HG03039 (cell line): Measurements from ENCODE around the gene NPM3.
A peak's percentile ranks its signal among the peaks of the same experiment; 100 is the strongest.

Experiments
- ATAC-seq: cut with Tn5 transposase; IDR thresholded peaks from one replicate; pipeline ENCODE4 v1.9.1; 2021; ENCODE audit warnings: mild to moderate bottlenecking, moderate library complexity; ENCODE audit not compliant: unreplicated experiment

The NPM3 gene, protein sequence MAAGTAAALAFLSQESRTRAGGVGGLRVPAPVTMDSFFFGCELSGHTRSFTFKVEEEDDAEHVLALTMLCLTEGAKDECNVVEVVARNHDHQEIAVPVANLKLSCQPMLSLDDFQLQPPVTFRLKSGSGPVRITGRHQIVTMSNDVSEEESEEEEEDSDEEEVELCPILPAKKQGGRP

DNA sequence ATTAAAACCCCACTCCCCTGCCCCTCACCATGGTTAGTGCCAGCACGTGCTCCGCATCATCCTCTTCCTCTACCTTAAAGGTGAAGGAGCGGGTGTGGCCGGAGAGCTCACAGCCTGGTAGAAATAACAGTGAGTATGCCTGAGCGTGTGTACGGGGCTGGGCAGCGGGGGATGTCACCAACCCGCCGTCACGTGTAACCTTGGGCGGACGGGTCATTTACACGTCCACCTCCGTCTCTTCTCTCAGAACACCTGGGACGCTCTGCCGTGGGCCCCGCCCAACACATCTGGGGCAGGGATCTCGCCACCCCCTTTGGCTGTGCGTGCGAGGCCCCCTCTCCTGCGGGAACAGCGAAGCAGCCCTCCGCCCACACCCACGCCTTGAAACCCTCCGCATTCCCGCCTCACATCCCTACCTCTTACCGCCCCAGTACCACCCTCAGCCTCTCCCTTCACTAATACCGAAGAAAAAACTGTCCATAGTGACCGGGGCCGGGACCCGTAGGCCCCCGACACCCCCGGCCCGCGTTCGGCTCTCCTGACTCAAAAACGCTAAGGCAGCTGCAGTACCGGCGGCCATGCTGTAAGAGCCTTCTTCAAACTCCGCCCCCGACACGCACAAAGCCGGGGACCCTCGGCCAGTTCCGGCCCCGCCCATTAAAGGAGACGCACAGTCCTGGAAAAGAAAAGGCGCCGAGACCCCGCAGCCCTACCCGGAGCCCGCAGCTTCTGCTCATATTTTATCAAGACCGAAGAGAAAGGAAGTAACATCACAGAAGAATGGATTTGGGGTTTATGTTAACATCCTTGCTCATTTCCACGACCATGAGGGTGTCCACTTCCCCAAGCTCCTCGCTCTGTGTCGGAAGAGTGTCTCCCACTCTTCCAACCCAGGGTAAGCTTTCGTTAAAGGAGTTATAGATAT, at the start of gene NPM3:
TSS of gene NPM3 (minus strand) at position 636 of the 925 bp plus-strand sequence. CDS start at position 580, 56 bp downstream.
- ATAC-seq = no peak

DNA sequence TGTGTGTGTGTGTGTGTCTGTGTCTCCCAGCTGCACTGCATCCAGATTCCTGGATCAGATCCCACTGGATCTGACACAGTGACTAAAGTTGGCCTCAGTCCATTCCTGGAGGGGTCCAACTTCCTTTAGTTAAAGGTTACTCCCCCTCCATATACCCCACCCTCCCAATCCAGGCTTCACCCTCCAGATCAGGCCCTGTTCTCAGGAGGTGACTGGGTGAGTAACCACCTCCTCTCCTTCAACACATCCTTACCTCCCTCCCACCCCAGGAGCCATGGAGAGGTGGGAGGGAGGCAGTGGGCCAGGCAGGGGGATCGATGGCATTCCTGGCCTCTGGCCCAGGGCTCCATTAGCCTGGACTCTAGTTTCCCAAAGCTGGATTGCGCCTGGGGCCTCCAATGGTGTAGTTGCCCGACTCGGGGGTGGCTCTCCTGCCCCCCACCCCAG, 49.1 kb upstream of the NPM3 start:
- ATAC-seq = no peak

DNA sequence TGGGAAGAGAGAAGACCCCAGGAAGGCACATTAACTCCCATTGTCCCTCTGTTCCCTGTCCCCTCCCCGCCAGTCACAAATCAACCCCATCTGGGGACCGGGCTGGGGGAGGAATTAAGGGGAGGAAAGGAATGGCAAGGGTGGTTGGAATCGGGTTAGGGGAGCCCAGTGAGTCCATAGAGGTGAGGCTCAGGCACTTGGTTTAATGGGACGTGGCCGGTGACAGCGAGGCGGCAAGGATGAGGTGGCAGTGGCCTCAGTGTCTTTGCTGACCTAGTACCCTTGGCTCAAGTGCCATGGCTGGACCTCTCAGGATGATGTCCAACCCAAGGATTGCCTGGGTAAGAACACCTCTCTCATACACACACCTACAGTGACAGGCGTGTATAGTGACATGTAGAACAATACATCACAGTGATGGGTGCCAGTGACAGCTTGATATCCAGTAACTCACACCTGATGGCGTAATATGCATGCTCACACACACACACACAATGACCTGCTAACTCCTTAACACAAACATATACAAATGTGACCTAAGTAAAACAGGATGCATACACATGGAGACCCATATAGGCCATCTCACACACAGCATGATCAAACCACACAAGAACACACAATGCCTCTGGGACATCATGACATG, 48.0 kb upstream of the NPM3 start:
- ATAC-seq = no peak

DNA sequence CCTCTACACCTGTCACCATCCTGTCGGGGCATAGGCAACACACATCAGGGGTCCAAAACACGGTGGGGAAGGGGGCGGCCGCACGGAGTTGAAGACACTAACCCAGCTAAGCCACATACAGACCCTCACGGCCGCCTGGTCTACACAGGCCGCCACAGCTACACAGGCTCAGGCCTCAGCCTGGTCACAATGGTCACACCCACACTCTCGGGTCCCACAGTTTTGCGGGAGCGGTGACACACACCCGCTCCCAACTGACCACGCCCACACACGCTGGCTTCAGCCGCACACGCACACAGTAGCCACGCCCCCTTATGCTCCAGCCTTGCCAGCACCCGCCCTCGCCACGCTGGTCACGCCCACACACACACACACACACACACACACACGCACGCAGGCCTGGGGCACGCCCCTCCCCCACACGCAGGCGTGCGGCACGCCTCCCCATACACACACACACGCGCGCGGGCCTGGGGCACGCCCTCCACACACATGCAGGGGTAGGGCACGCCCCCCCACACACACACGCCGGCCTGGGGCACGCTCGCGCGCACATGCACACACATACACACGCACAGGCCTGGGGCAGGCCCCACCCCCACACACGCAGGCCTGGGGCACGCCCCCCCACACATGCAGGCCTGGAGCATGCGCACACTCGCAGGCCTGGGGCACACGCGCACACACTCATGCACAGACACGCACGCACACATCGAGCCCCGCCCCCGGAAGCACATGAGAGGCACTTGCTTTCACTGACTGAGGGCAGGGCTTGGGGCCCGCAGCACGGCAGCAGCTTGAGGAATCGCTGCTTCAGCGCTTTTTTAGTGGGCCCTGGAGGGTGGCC, 47.3 kb upstream of the NPM3 start:
- peak; percentile 53 for ATAC-seq

DNA sequence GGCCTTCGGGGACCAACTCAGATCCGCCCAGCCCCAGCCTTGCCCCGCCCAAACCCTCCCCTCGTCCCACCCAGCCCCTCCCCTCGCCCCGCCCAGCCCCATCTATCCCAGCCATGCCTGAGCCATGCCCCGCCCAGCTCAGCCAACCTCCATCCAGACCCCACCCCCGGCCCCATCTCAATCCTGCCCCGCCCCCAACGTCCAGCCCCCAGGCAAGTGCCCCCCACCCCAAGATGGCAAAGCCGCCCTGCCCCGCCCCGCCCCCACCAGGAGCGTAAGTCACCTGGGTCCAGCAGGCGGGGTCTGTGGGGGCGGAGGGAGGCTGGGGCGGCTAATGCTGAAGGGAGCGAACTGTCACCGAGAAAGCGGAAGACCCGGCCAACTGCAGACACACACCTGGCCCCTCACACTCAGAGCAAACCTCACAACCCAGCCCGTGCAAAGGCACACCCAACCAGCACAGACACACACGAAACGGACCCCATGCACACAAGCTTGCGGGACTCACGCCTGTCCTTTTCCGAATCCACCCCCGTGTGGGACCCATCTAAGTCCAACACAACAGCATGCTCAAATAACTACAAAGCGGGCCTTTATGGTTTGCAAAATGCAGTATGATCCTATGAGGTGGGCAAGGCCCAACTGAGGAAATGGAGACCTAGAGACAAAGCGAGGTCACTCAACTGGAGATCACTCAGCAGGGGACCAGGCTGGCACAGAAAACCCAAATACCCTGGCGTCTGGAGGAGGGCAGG, 46.5 kb upstream of the NPM3 start:
- ATAC-seq = peak; percentile 2

DNA sequence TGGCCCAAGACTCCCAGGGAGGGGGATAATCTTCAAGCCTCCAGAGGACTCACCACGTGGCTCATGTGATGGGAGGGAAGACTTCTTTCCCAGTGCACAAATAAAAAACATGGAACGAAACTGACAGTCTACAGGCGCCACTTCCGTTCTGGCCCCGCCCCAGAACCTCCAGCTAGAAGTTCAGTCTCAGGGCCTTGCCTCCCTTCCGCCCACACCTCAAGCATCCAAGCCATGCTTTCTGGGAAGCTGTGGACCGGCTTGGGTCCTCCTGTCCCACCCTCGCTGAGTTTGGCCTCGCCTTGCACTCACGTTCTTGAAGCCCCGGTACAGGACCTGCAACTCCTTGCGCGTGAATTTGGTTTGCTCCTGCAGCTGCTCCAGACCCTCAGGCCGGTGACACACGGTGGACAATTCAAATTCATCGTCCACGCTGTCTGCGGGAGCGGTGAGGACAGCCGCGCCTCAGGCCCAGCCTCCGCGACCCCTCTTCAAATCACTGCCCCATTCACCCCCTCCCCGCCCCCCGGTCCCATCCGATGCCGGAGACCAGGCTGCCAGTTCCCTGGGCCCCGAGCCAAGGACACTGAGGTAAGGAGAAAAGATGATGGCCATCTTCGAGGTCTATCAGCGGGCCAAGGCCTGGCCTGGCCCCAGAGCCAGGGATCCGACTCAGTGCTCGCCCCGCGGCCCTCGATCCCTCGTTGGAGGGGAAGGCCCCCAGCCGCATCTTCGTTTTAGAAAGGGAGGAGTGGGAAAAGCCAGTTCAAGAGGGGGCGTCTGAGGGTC, 45.7 kb upstream of the NPM3 start:
- ATAC-seq = no peak

DNA sequence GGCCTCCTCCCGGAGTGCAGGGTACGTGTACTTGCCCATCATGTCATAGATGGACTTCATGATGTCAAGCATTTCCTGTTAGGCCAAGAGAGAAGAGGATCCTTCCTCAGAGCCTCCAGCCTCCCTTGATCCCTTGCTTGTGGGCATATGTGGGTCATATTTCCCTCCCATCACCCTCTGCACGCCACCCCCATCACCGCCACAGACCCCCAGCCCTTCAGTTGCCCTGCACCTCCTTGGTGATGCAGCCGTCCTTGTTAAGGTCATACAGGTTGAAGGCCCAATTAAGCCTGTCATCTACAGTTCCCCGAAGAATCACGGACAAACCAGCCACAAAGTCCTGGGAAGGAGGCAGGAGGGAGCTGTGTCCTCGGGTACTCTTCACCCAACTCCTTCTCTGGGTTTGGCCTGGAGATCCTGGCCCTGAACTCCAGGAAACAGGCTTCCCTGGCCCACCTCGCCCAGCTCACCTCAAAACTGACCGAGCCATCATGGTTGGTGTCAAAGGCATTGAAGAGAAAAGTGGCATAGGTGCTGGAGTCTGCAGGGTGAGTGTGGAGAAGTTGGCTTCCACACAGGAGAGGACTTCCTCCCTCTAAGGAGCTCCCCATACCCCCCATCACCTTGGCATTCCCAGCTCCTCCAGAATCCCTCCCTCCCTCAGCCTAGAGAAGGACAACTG, 44.8 kb upstream of the NPM3 start:
- ATAC-seq = no peak

DNA sequence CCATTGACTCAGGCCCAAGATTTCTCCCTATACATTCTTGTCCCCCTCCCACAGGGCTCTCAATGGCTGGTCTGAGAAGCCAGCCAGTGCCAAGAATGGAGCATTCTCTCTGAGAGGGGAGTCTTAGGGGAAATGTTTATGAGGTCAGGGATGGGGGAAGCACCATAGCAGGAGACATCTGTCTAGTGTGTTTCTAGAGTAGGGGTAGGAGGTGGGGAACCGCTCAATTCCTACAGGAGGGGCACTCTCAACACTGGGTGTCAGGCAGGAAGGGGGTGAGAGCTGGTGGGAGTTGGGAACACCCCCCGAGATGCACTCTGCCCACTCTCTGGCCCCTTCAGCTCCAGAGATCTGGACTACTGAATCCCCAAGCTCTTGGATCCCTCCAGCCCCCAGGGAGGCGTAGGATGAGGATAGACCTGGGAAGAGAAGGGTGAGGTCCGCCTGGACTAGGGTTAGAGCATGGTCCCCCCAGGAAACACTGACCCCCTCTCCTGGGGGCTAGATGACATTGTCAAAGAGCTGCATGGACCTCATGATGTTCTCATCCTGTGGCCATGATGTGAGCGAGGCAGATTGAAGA, 43.7 kb upstream of the NPM3 start:
- ATAC-seq = no peak

DNA sequence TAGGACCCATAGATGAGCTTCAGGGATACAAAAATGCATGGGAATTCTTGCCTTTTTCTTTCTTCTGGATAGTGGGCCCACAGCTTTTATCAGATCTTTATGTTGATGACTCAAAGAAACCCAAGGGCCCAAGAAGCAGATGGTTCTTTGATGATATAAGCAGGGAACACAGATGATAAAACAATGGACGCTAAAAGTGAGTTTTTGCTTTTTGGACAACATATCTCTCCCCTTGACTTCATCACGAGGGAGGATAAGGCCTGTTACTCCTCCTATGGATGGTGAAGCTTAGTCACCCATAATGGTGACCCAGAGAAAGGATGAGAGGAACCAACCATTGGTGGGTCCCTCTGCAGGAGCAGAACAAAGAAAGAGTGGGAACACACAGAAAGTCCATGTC, 41.5 kb upstream of the NPM3 start:
- no peak for ATAC-seq

DNA sequence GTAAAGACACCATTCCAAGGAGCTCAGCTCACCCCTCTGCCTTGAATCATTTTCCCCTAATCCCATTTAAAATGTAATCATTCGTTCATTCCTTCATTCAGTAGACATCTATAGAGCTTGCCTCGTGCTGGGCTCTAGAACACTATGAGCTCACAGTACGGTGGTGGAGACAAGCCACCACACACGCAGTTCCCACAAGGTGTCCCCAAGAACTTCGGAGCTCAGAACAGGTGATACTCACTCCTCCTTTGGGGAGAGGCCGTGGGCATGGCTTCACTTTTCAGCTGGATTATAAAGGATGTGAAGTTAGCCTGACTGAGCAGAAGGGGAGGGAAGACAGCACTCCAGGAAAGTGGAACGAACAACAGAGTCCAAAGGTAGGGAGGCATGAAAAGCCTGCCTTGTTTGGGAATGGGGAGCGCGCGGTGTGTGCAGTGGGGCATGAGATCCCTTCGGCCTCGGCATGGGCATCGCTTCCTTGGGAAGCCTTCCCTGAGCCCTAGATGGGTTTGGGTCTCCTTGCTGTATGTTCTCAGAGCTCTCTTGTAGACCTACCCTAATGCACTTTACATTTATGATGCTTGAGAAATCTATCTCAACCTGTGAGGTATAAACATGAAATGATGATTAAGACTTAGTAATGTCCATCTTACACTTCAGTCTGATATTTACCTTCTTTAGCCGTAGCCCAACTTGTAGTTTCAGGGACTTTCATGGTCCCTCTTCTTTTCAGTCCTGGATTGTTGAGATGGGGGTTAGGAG, 35.8 kb upstream of the NPM3 start:
- ATAC-seq = peak; percentile 9

DNA sequence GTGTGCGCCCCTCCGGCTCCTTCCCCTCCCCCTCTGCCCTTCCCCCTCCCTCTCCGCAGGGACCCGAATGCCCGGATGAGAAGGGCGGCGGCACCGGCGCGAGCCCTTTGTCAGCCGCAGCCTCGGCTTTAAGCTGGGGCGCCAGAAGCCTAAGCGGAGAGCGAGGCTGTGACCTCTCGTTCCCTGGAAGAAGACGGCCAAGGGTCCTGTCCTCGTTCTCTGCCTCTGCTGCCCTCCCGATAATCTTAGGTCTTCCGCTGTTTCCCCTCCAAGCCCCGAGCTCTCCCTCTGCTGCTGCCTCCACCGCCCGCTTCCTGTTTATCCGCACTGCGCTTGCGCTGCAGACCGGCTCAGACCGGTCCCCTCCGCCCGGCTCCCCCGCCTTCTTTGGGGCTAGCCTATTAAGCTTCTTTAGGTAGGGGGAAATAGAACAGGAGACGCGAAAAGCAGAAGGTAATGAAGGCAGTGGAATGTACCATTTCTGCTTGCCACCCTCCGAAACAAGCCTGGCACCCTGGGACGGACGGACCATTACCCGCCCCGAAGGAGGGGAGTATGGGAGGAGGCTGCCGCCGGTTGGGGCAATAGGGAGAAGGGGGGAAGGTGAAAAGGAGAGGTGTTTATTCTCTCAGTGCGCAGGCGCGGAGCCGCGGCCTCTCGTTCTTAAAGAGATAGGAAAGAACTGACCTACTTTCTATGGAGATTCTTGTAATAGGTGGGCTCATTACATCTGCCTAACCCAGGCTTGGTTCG, 35.0 kb upstream of the NPM3 start, which contains the start of gene OGA:
TSS of gene OGA (minus strand) at position 326 of the 753 bp plus-strand sequence. CDS start 422 bp downstream, outside the sequence.
- peak; percentile 77 for ATAC-seq

DNA sequence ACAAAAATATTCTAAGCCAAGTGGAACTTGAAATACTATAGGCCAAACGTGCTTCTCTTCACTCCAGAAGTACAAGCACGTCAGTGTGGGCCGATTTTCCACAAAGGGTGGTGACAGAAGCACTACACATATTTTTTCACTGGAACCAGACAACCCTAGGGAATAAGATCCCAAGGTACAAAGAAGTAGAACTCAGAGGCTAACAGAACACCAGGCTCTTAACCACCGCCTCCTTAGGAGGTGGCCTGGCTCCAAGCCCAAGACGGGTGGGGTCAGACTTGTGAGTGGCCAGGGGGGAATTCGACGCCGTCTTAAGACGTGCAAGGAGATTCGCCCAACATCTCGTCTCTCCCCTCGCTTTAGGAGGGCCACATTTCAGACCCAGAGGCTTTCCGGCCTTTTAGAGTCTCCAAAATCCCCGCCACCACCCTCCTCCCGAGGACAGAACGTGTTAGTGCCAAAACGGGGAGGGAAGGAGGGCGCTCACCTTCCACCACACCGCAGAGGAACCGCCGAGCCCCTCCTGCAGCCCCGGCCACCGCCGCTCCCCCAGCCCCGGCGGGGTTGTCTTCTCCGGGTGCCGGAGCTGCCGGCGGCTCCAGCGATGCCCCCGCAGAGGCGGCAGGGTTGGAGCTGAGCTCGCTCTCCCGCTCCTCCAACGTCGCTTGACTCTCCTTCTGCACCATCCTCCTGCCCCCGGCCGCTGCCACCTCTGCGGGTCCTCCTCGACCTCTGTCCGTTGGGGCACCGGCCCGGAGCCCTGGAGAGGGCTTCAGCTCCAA, 34.3 kb upstream of the NPM3 start:
- peak; percentile 9 for ATAC-seq

DNA sequence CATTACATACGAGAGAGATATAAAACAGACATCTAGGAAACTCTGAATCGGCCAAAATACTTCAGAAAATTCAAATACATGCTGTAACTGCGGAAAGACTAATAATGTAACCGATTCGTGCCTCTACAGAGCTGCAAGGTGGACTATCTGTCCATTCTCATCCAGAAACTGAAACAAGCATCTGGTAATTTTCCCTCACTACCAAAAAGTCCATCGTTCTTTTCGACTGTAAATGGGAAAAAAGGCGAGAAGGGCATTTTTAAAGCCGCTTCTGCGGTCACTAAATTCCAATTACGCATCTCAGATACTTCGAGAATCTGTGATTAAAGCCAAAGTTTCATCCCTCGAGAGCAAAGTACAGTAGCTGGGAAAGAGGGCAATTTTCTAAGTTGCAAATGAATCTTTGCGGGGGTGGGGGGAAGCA, 33.7 kb upstream of the NPM3 start:
- no peak for ATAC-seq

DNA sequence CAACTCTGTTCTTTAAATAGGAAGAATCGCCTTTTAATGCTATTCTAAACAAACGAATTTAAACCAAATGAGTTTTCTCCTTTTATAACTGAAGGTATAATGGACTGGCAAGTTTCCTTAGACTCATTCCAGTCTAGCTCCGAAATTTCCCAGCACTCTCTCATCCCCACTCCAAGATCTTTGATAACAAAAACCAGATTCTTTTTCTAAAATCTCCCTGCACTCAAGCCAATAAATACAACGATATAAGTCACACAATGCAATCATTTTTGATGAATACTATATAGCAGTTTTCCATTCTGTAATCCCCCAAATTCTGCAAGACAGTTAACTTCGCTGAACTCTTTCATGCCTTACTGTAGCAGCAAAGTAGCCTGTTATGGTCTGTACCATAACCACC, 33.1 kb upstream of the NPM3 start:
- ATAC-seq = no peak

DNA sequence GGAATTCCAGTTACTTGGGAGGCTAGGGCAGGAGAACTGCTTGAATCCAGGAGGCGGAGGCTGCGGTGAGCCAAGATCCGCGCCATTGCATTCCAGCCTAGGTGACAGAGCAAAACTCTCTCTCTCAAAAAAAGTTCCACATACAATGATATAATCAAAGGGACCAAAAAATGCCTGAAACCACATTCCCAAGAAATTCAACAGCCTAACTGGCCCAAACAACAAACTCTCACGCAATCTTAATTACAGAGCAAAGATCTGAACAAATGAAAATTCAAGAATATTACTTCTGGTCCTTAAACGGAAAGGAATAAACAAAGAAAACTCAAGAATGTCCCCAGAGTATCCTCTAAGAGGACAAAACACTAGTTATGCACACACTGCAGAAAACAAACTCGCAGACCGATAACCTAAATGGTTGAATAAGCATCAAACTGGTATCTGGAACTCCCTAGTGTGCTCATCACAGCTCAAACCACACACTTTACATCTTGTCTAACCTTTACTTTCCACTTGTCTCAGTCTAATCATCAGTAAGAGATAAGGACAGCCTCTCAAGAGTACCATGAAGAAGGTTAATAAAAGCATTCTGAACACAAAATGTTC, 31.3 kb upstream of the NPM3 start:
- no peak for ATAC-seq

DNA sequence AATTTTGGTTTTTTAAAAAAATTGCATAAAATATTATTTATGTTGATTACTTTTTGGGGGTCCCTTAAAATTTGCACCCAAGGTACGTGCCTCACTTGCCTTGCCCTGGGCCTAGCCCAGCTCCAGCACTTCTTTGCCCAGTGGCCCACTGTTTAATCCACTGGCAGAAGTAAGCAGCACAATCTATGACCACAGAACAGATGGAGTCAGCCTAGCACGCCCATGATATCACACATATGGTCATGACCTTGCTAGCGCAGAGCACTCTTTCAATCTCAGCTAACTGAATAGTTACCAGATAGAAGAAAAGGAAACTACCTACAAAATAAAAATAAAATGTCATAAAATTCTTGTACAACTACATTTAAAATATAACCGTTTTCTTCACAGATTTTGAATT, 29.4 kb upstream of the NPM3 start:
- ATAC-seq = no peak
